SU-DHL-6 (cell line): ENCODE results near the gene SYNPR.

ENCODE experiments used
- H2AFZ ChIP-seq: fragments of 200-600 bp; sonication (generic); 2 replicates; pipeline ENCODE4 v1.6.1; 2014; ENCODE audit warnings: low read depth, mild to moderate bottlenecking, moderate library complexity, mixed read lengths, antibody characterized with exemption, low read length; ENCODE audit not compliant: severe bottlenecking
- H3F3A ChIP-seq: fragments of 200-600 bp; shearing (Covaris generic); 2 replicates; pipeline ENCODE4 v1.6.0; 2016; ENCODE audit warnings: antibody characterized with exemption, mild to moderate bottlenecking; ENCODE audit not compliant: insufficient read depth
- H3K27ac ChIP-seq: fragments of 200-600 bp; sonication (generic); 2 replicates; pipeline ENCODE4 v1.5.1; 2016; ENCODE audit warnings: low read depth, mild to moderate bottlenecking, low read length, moderate library complexity, mixed read lengths
- H3K27me3 ChIP-seq: fragments of 200-600 bp; sonication (generic), shearing (Covaris generic); 2 replicates; pipeline ENCODE4 v1.6.0; 2014; ENCODE audit warnings: mild to moderate bottlenecking, low read length
- H3K36me3 ChIP-seq: fragments of 200-600 bp; sonication (generic); 2 replicates; pipeline ENCODE4 v1.6.1; 2014; ENCODE audit warnings: mild to moderate bottlenecking, low read length, mixed read lengths
- H3K4me2 ChIP-seq: fragments of 300-600, 200-600 bp; shearing (Covaris generic), sonication (generic); 2 replicates; pipeline ENCODE4 v1.6.0; 2014; ENCODE audit warnings: low read length, low read depth, mild to moderate bottlenecking; ENCODE audit not compliant: poor library complexity, severe bottlenecking
- H3K4me3 ChIP-seq: fragments of 200-600 bp; sonication (generic); 2 replicates; pipeline ENCODE4 v1.5.1; 2014; ENCODE audit warnings: antibody characterized with exemption, low read length, mild to moderate bottlenecking, mixed read lengths; ENCODE audit not compliant: insufficient read depth, poor library complexity, severe bottlenecking
- H3K79me2 ChIP-seq: fragments of 200-600 bp; sonication (generic); 2 replicates; pipeline ENCODE4 v1.6.1; 2014; ENCODE audit warnings: mild to moderate bottlenecking, low read length, moderate library complexity; ENCODE audit not compliant: insufficient read depth
- H3K9ac ChIP-seq: fragments of 200-600 bp; sonication (generic); 2 replicates; pipeline ENCODE4 v1.7.0; 2014; ENCODE audit warnings: mild to moderate bottlenecking, low read length
- H3K9me2 ChIP-seq: fragments of 200-600 bp; sonication (generic); replicated peaks from 2 replicates; pipeline ENCODE4 v1.6.1; 2014; ENCODE audit warnings: low read length; ENCODE audit not compliant: insufficient read depth
- H3K9me3 ChIP-seq: fragments of 200-600 bp; sonication (generic); 2 replicates; pipeline ENCODE4 v1.6.1; 2014; ENCODE audit warnings: low read length, mixed read lengths; ENCODE audit not compliant: insufficient read depth
- H4K20me1 ChIP-seq: fragments of 200-600 bp; sonication (generic); 2 replicates; pipeline ENCODE4 v1.6.1; 2014; ENCODE audit warnings: low read depth, mild to moderate bottlenecking, antibody characterized with exemption, low read length, moderate library complexity, mixed read lengths
- CTCF ChIP-seq: fragments of 200-600 bp; sonication (generic); IDR thresholded peaks from one replicate; pipeline ENCODE4 v1.5.1; 2017; ENCODE audit warnings: antibody characterized with exemption, mild to moderate bottlenecking, low read length, moderate library complexity; ENCODE audit not compliant: insufficient read depth, poor library complexity, severe bottlenecking
- EZH2phosphoT487 ChIP-seq: fragments of 200-600 bp; sonication (generic), shearing (Covaris generic); conservative IDR thresholded peaks from 2 replicates; pipeline ENCODE4 v1.6.1; 2018; ENCODE audit warnings: mild to moderate bottlenecking, antibody characterized with exemption, low read length, moderate library complexity, mixed read lengths

Gene SYNPR

DNA sequence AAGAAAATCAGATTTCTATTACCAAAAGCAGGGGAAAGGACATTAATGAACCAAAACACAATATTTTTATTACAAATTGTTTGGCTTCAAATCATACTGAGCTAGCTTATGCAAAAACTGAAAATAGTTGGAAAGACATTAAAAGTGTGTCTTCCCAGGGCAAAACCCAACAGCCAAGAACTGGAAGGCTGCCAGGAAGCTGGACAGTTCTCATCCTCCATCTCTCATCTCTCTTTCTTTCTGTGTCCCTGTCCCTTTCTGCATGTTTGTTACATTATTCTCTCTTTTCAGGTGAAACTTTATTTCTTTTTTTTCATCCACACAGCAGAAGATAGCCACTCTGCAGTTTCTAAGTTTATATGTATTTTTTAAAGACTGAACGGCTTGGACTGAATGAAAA, 333.3 kb downstream of the SYNPR start:
- no peaks in the 10 kb centered on the region for H3K27me3 ChIP-seq
- no peak for TF ChIP-seq CTCF
- no peak for TF ChIP-seq EZH2phosphoT487
- no peaks in the 10 kb centered on the region for H3F3A ChIP-seq
- no peaks in the 10 kb centered on the region for H4K20me1 ChIP-seq
- H3K9me3 ChIP-seq, result no peaks in the 10 kb centered on the region
- H3K27ac ChIP-seq, result no peak overlapping the region
- no peaks in the 10 kb centered on the region; the same call in 1 of the 2 replicates for H3K9me2 ChIP-seq
- H3K36me3 ChIP-seq, result no peaks in the 10 kb centered on the region
- no peak overlapping the region for H3K9ac ChIP-seq
- no peak overlapping the region for H3K4me2 ChIP-seq
- H3K79me2 ChIP-seq, result no peaks in the 10 kb centered on the region
- H3K4me3 ChIP-seq, result no peak overlapping the region
- H2AFZ ChIP-seq, result no peak overlapping the region

- no peak overlapping the region for H3K27ac ChIP-seq
- TF ChIP-seq CTCF, result no peak
- H2AFZ ChIP-seq, result no peak overlapping the region
- no peaks in the 10 kb centered on the region for H4K20me1 ChIP-seq
- H3K9me3 ChIP-seq, result no peaks in the 10 kb centered on the region
- no peaks in the 10 kb centered on the region for H3K36me3 ChIP-seq
- H3K27me3 ChIP-seq, result no peaks in the 10 kb centered on the region
- H3K4me2 ChIP-seq, result no peak overlapping the region
- H3F3A ChIP-seq, result no peaks in the 10 kb centered on the region
- no peak overlapping the region for H3K4me3 ChIP-seq
- no peak overlapping the region for H3K9ac ChIP-seq
- H3K79me2 ChIP-seq, result no peaks in the 10 kb centered on the region
- no peaks in the 10 kb centered on the region; the same call in 1 of the 2 replicates for H3K9me2 ChIP-seq
Measured at GRCh38 chr3:63613561-63613960, 335.5 kb downstream of the SYNPR start.

DNA sequence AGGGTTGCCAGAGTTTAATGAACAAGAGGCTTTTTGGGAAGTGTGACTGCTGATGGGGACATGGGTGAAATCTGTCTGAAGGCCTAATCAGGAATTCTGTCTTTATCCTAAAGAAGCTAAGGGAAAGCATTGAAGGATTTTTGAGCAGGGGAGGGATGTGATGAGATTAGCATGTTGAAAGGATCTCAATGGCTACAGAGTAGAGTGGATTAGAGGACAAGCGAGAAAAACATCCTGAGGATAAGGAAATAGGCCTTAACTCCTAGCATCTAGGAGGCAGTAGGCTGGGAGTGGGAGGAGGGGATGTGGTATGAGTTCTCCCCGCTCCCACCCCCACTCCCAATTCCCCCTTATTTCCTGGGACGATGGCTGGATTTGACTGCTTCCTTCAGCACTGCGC, 339.3 kb downstream of the SYNPR start:
- TF ChIP-seq EZH2phosphoT487, result no peak
- TF ChIP-seq CTCF, result no peak
- no peaks in the 10 kb centered on the region for H3K36me3 ChIP-seq
- H3K9me2 ChIP-seq, result no peaks in the 10 kb centered on the region; the same call in 1 of the 2 replicates
- H3K4me2 ChIP-seq, result no peak overlapping the region
- H2AFZ ChIP-seq, result no peak overlapping the region
- H3K9me3 ChIP-seq, result no peaks in the 10 kb centered on the region
- no peak overlapping the region for H3K27ac ChIP-seq
- no peaks in the 10 kb centered on the region for H4K20me1 ChIP-seq
- no peak overlapping the region for H3K4me3 ChIP-seq
- H3K79me2 ChIP-seq, result no peaks in the 10 kb centered on the region
- no peaks in the 10 kb centered on the region for H3F3A ChIP-seq
- H3K27me3 ChIP-seq, result no peaks in the 10 kb centered on the region
- H3K9ac ChIP-seq, result no peak overlapping the region
